Transverse colon (tissue), 4 donors: Measurements from ENCODE around the gene FOXO1. TPM values are rescaled to one million over a fixed set of nuclear protein-coding genes. Genes with fewer than 3 reads are reported as not detected.

Experiments
- DNase-seq: peaks from one replicate; pipeline ENCODE4 v3.0.0-alpha.2; 2019
- H3K27ac ChIP-seq, 4 donors: fragments of 200-600 bp; sonication (generic); 2 replicates each; pipeline ENCODE4 v1.5.1; 2016 to 2018; ENCODE audit warnings: inconsistent platforms in 4 of 4
- H3K27me3 ChIP-seq: fragments of 200-600 bp; sonication (generic); 2 replicates; pipeline ENCODE4 v1.5.1; 2017; ENCODE audit warnings: inconsistent platforms
- H3K36me3 ChIP-seq, 4 donors: fragments of 200-600 bp; sonication (generic); 2 replicates each; pipeline ENCODE4 v1.5.1; 2017 to 2019; ENCODE audit warnings: inconsistent platforms in 4 of 4
- H3K4me1 ChIP-seq, 4 donors: fragments of 200-600 bp; sonication (generic); 2 replicates each; pipeline ENCODE4 v1.5.1; 2017 to 2020; ENCODE audit warnings: inconsistent platforms in 4 of 4
- H3K4me3 ChIP-seq, 4 donors: fragments of 200-600 bp; sonication (generic); 1 replicate in 1 of 4; 2 replicates in 3 of 4; pipeline versions ENCODE4 v1.5.1 to v1.6.1; 2017 to 2019; ENCODE audit warnings: inconsistent platforms in 4 of 4
- H3K9me3 ChIP-seq, 2 donors: fragments of 200-600 bp; sonication (generic); 2 replicates each; pipeline ENCODE4 v1.5.1; 2017 to 2019; ENCODE audit warnings: inconsistent platforms in 2 of 2
- CTCF ChIP-seq, 5 experiments: fragments of 200-600 bp in 3 of 5; fragments of 450-650 bp in 2 of 5; sonication (generic) in 3 of 5; IDR thresholded peaks; 1 replicate in 2 of 5; 2 replicates in 3 of 5; pipeline ENCODE4 v1.5.1; 2016 to 2017; ENCODE audit warnings: antibody characterized with exemption in 5 of 5, inconsistent platforms in 3 of 5, mild to moderate bottlenecking in 2 of 5, moderate library complexity in 1 of 5
- EP300 ChIP-seq: sonication (generic); formaldehyde crosslinking; IDR thresholded peaks from one replicate; pipeline ENCODE4 v1.6.1; 2017; ENCODE audit warnings: antibody characterized with exemption, low read depth
- POLR2A ChIP-seq: fragments of 450-650 bp; IDR thresholded peaks from one replicate; pipeline ENCODE4 v1.6.1; 2016; ENCODE audit warnings: antibody characterized with exemption, mild to moderate bottlenecking, moderate library complexity
- POLR2AphosphoS5 ChIP-seq, 3 donors: sonication (generic); formaldehyde crosslinking; IDR thresholded peaks; one replicate each; pipeline ENCODE4 v1.6.1; 2016; ENCODE audit warnings: antibody characterized with exemption in 3 of 3
- WGBS, 2 donors: methylation state at CpG; one replicate each; pipeline ENCODE4 v1.1.5; 2018; ENCODE audit warnings: low coverage in 1 of 2; 5-methylcytosine and 5-hydroxymethylcytosine counted together
- in situ Hi-C, 4 donors: fragments of 200-750 bp; cut with MboI; loops; one replicate each; pipeline versions ENCODE4 v1.15.0 to v1.15.1; 2017; ENCODE audit warnings: low sequenced_read_pairs in 3 of 4, low pct_ligation_motif_present in 1 of 4, low pct_unique_long_range_greater_than_20kb in 1 of 4
- intact Hi-C: fragments of 100-400 bp; cut with DNase I; formaldehyde crosslinking; loops from one replicate; pipeline ENCODE4 v1.15.1; 2023; ENCODE audit warnings: low total_unique reads
- total RNA-seq, 4 donors: library from RNA; depleted of rRNA; stranded (reverse); fragments of >200 nt; gene quantifications; one replicate each; pipeline ENCODE4 v1.1.0, GENCODE V29; 2016

The FOXO1 gene
- total RNA-seq, 4 donors from 2014 or later = 19.1 to 48.9 (median 38.3) TPM

GRCh38 chr13:40622761-40623160 is 43.7 kb downstream of the FOXO1 start:
- intact Hi-C loops (no loop called here), in situ Hi-C loops (no loop called here)
- Histone ChIP-seq H3K27me3 (no peaks in the 10 kb centered on the region), H3K4me3 (no peak overlapping the region), H3K36me3 (no peaks in the 10 kb centered on the region), H3K9me3 (no peaks in the 10 kb centered on the region), H3K4me1 (peaks cover 13 to 56% (median 21%) of the 10 kb centered on the region in 4 donors), H3K27ac (no peak overlapping the region)
- TF ChIP-seq POLR2A = no peak
- no peak for TF ChIP-seq POLR2AphosphoS5 (IDR thresholded peaks at IDR 0.05)
- no peak for TF ChIP-seq CTCF (IDR thresholded peaks at IDR 0.05)
- no peak for TF ChIP-seq EP300
- 89 to 96% methylated on average over 1 of the region's 1 CpG for WGBS, 2 donors
- no peak for DNase-seq

- Histone ChIP-seq H3K9me3 (no peaks in the 10 kb centered on the region), H3K4me1 (peaks cover 13 to 53% (median 19%) of the 10 kb centered on the region in 4 donors)
Measured at GRCh38 chr13:40622246-40622645, 44.2 kb downstream of the FOXO1 start.

GRCh38 chr13:40619479-40619814 is 47.0 kb downstream of the FOXO1 start:
- WGBS, 2 donors = 74 to 93% methylated on average over 2 to 3 of the region's 3 CpGs
- in situ Hi-C loops (no loop called here), intact Hi-C loops (no loop called here)
- Histone ChIP-seq H3K4me3 (no peak overlapping the region), H3K36me3 (no peaks in the 10 kb centered on the region), H3K27ac (no peak overlapping the region), H3K27me3 (no peaks in the 10 kb centered on the region), H3K9me3 (no peaks in the 10 kb centered on the region), H3K4me1 (peaks cover under 1 to 47% (median 9%) of the 10 kb centered on the region in 4 donors)
- DNase-seq = no peak
- TF ChIP-seq CTCF (IDR thresholded peaks at IDR 0.05) (no peak), EP300 (no peak), POLR2A (no peak), POLR2AphosphoS5 (IDR thresholded peaks at IDR 0.05) (no peak)

More at GRCh38 chr13:40622246-40622645, 44.2 kb downstream of the FOXO1 start:
- intact Hi-C loops = no loop called here
- Histone ChIP-seq H3K27ac (no peak overlapping the region), H3K4me3 (no peak overlapping the region), H3K36me3 (no peaks in the 10 kb centered on the region), H3K27me3 (no peaks in the 10 kb centered on the region)
- no peak for TF ChIP-seq CTCF (IDR thresholded peaks at IDR 0.05)
- no peak for TF ChIP-seq POLR2AphosphoS5 (IDR thresholded peaks at IDR 0.05)
- TF ChIP-seq EP300 = no peak
- no peak for TF ChIP-seq POLR2A
- in situ Hi-C loops = no loop called here
- no peak for DNase-seq
- 73 to 75% methylated on average over 1 of the region's 1 CpG for WGBS, 2 donors

- H3K27me3 ChIP-seq = no peaks in the 10 kb centered on the region
- DNase-seq = no peak
- H3K9me3 ChIP-seq = no peaks in the 10 kb centered on the region
- H3K27ac ChIP-seq = no peak overlapping the region
- WGBS, 2 donors = 88 to 89% methylated on average over 12 to 15 of the region's 15 CpGs
- intact Hi-C loops = no loop called here
- TF ChIP-seq POLR2A (no peak), CTCF (IDR thresholded peaks at IDR 0.05) (no peak), EP300 (no peak), POLR2AphosphoS5 (IDR thresholded peaks at IDR 0.05) (no peak)
- peaks cover 7 to 49% (median 13%) of the 10 kb centered on the region in 4 donors for H3K4me1 ChIP-seq
- H3K4me3 ChIP-seq = no peak overlapping the region
- in situ Hi-C loops = no loop called here
- H3K36me3 ChIP-seq = no peaks in the 10 kb centered on the region
Measured at GRCh38 chr13:40618581-40619478, 47.6 kb downstream of the FOXO1 start.
